ENCODE results near the gene SEC63.

- TF ChIP-seq POLR2AphosphoS5 (IDR thresholded peaks at IDR 0.05; ENCODE audit: low read depth, low read length) (no peak), TAF1 (IDR thresholded peaks at IDR 0.05; ENCODE audit: borderline replicate concordance, insufficient read depth, low read length) (no peak), REST (IDR thresholded peaks at IDR 0.05; ENCODE audit: insufficient read depth in 1 of 2, low read depth in 2 of 2, low read length in 2 of 2) (no peak), SIN3A (IDR thresholded peaks at IDR 0.05; ENCODE audit: borderline replicate concordance, insufficient read depth, low read length) (no peak)
Measured at GRCh38 chr6:107853230-107853629, 104.8 kb downstream of the SEC63 start.
